ENCODE data around the gene RHBDL1.
"Not testable (repeated sequence)": the region's sequence is repeated elsewhere in the genome, so short reads cannot be mapped to it uniquely, and the experiment has no call there.

Gene RHBDL1

GRCh38 chr16:684961-685696, 9.7 kb downstream of the RHBDL1 start:
- DNase-seq (ENCODE audit: low read depth in 2 of 3, low spot score in 2 of 3), result no peak

GRCh38 chr16:685967-686366, 10.5 kb downstream of the RHBDL1 start:
- DNase-seq (ENCODE audit: low read depth in 2 of 3, low spot score in 2 of 3), result no peak

GRCh38 chr16:686459-687260, 11.2 kb downstream of the RHBDL1 start:
- no peak for DNase-seq (ENCODE audit: low read depth in 2 of 3, low spot score in 2 of 3)

- no peak for DNase-seq (ENCODE audit: low read depth in 2 of 3, low spot score in 2 of 3)
These were observed 12.0 kb downstream of the RHBDL1 start for GRCh38 chr16:687499-687898.

- no peak for DNase-seq (ENCODE audit: low read depth in 2 of 3, low spot score in 2 of 3)
These were observed 13.9 kb downstream of the RHBDL1 start for GRCh38 chr16:689175-689897.

- not testable (repeated sequence) for DNase-seq (ENCODE audit: low read depth in 2 of 3, low spot score in 2 of 3)
These were observed 15.8 kb downstream of the RHBDL1 start for GRCh38 chr16:691242-691641.

GRCh38 chr16:692356-693108, 17.1 kb downstream of the RHBDL1 start:
- DNase-seq (ENCODE audit: low read depth in 2 of 3, low spot score in 2 of 3), result no peak

GRCh38 chr16:693364-693763, 17.9 kb downstream of the RHBDL1 start:
- no peak for DNase-seq (ENCODE audit: low read depth in 2 of 3, low spot score in 2 of 3)

GRCh38 chr16:693766-694165, 18.3 kb downstream of the RHBDL1 start:
- no peak for DNase-seq (ENCODE audit: low read depth in 2 of 3, low spot score in 2 of 3)

- DNase-seq (ENCODE audit: low read depth in 2 of 3, low spot score in 2 of 3), result no peak
These were observed 18.9 kb downstream of the RHBDL1 start for GRCh38 chr16:694187-694862.

- DNase-seq (ENCODE audit: low read depth in 2 of 3, low spot score in 2 of 3), result no peak
These were observed 19.4 kb downstream of the RHBDL1 start for GRCh38 chr16:694863-695354.

- no peak for DNase-seq (ENCODE audit: low read depth in 2 of 3, low spot score in 2 of 3)
These were observed 20.1 kb downstream of the RHBDL1 start for GRCh38 chr16:695355-696089.

GRCh38 chr16:698911-699671, 23.6 kb downstream of the RHBDL1 start:
- no peak for DNase-seq (ENCODE audit: low read depth in 2 of 3, low spot score in 2 of 3)

- no peak for DNase-seq (ENCODE audit: low read depth in 2 of 3, low spot score in 2 of 3)
These were observed 25.5 kb downstream of the RHBDL1 start for GRCh38 chr16:700684-701584.

- DNase-seq (ENCODE audit: low read depth in 2 of 3, low spot score in 2 of 3), result no peak
These were observed 26.9 kb downstream of the RHBDL1 start for GRCh38 chr16:702341-702740.

- no peak for DNase-seq (ENCODE audit: low read depth in 2 of 3, low spot score in 2 of 3)
These were observed 27.9 kb downstream of the RHBDL1 start for GRCh38 chr16:703406-703805.

- DNase-seq (ENCODE audit: low read depth in 2 of 3, low spot score in 2 of 3), result no peak
These were observed 28.6 kb downstream of the RHBDL1 start for GRCh38 chr16:704047-704446.

All from activated CD8-positive, alpha-beta memory T cell treated with anti-CD3 and anti-CD28 coated beads for 48 hours (primary cell).